Endothelial cell of umbilical vein (primary cell): Measurements from ENCODE around the gene NRXN3. TPM values are rescaled to one million over a fixed set of nuclear protein-coding genes. Genes with fewer than 3 reads are reported as not detected.

Source experiments
- BruUV-seq: library from RNA; stranded (reverse); fragments of 400-500 nt; replicated peaks from 2 replicates; lab custom pipeline; 2021; lab: Mats Ljungman, UMichigan
- CTCF ChIA-PET: fragments of 300-600, 350-600 bp; sonication (Branson Sonifier 250); formaldehyde crosslinking; loops from one replicate; lab custom pipeline; 2021; ENCODE audit warnings: antibody characterized with exemption, inconsistent platforms; lab: Charles Lee
- POLR2A ChIA-PET: fragments of 300-600, 350-600 bp; sonication (Branson Sonifier 250); formaldehyde crosslinking; loops from one replicate; lab custom pipeline; 2021; ENCODE audit warnings: antibody characterized with exemption, inconsistent platforms; lab: Charles Lee
- DNase-seq: peaks from one replicate; pipeline ENCODE4 v3.0.0-alpha.2; 2011; ENCODE audit warnings: low read depth, low spot score
- FAIRE-seq: peaks from 2 replicates; lab custom pipeline; 2011; peaks lifted over from hg19 to GRCh38; lab: Jason Lieb, UNC
- H2AFZ ChIP-seq: 2 replicates; pipeline ENCODE4 v1.6.0; 2012; ENCODE audit warnings: low read depth, low read length, control low read depth, inconsistent platforms
- H3K27ac ChIP-seq: 2 replicates; pipeline ENCODE4 v1.5.1; 2011; ENCODE audit warnings: low read depth, mild to moderate bottlenecking, control low read depth, low read length, moderate library complexity; ENCODE audit not compliant: insufficient read depth
- H3K27me3 ChIP-seq, 2 experiments: 2 replicates each; pipeline versions ENCODE4 v1.6.0 to v1.6.1; 2011; ENCODE audit warnings: low read length in 2 of 2, mixed read lengths in 1 of 2; ENCODE audit not compliant: control insufficient read depth in 2 of 2, insufficient read depth in 2 of 2
- H3K36me3 ChIP-seq, 2 experiments: 2 replicates in 1 of 2; 3 replicates in 1 of 2; pipeline ENCODE4 v1.5.1; 2011; ENCODE audit warnings: low read length in 2 of 2, mild to moderate bottlenecking in 1 of 2, moderate library complexity in 1 of 2; ENCODE audit not compliant: control insufficient read depth in 2 of 2, insufficient read depth in 2 of 2; ENCODE audit errors: extremely low read depth in 1 of 2
- H3K4me1 ChIP-seq: 3 replicates; pipeline ENCODE4 v1.5.1; 2011; ENCODE audit warnings: mild to moderate bottlenecking, low read length; ENCODE audit not compliant: control insufficient read depth, insufficient read depth; ENCODE audit errors: extremely low read depth
- H3K4me2 ChIP-seq: 2 replicates; pipeline ENCODE4 v1.6.1; 2011; ENCODE audit warnings: low read length, control low read depth, mixed read lengths; ENCODE audit not compliant: insufficient read depth
- H3K4me3 ChIP-seq, 3 experiments: fragments of 200-600 bp in 1 of 3; sonication (generic), shearing (Covaris generic) in 1 of 3; replicated peaks in 1 of 3; 2 replicates each; pipeline ENCODE4 v1.5.1; 2011 to 2016; ENCODE audit warnings: control low read depth in 3 of 3, low read length in 3 of 3, mild to moderate bottlenecking in 2 of 3, inconsistent platforms in 1 of 3, low read depth in 1 of 3, moderate library complexity in 1 of 3; ENCODE audit not compliant: insufficient read depth in 1 of 3
- H3K79me2 ChIP-seq: 2 replicates; pipeline ENCODE4 v1.6.0; 2012; ENCODE audit warnings: low read length, inconsistent platforms; ENCODE audit not compliant: control insufficient read depth, insufficient read depth
- H3K9ac ChIP-seq: replicated peaks from 2 replicates; pipeline ENCODE3; 2011; ENCODE audit warnings: low read length, control low read depth; ENCODE audit not compliant: insufficient read depth; ENCODE audit errors: extremely low read depth
- H3K9me1 ChIP-seq: replicated peaks from 3 replicates; pipeline ENCODE4 v1.6.0; 2011; ENCODE audit warnings: mild to moderate bottlenecking, low read length; ENCODE audit not compliant: control insufficient read depth, insufficient read depth; ENCODE audit errors: extremely low read depth
- H3K9me3 ChIP-seq: replicated peaks from 2 replicates; pipeline ENCODE4 v1.5.1; 2012; ENCODE audit warnings: low read length, inconsistent platforms; ENCODE audit not compliant: control insufficient read depth, insufficient read depth
- H4K20me1 ChIP-seq: replicated peaks from 2 replicates; pipeline ENCODE3; 2011; ENCODE audit warnings: mild to moderate bottlenecking, low read length; ENCODE audit not compliant: control insufficient read depth, insufficient read depth; ENCODE audit errors: extremely low read depth
- EZH2 ChIP-seq: IDR thresholded peaks from 2 replicates; pipeline ENCODE4 v1.6.1; 2012; ENCODE audit warnings: borderline replicate concordance, low read depth, mild to moderate bottlenecking, moderate library complexity, low read length, inconsistent platforms; ENCODE audit not compliant: severe bottlenecking
- FOS ChIP-seq: IDR thresholded peaks from 2 replicates; pipeline ENCODE4 v1.6.1; 2011; ENCODE audit warnings: mild to moderate bottlenecking, low read length, moderate library complexity, borderline replicate concordance; ENCODE audit not compliant: insufficient read depth
- GATA2 ChIP-seq: IDR thresholded peaks from 2 replicates; pipeline ENCODE4 v1.7.0; 2011; ENCODE audit warnings: low read depth, mild to moderate bottlenecking, moderate library complexity, mixed read lengths, low read length; ENCODE audit not compliant: insufficient read length, insufficient read depth
- JUN ChIP-seq: IDR thresholded peaks from 2 replicates; pipeline ENCODE4 v1.6.1; 2011; ENCODE audit warnings: borderline replicate concordance, low read depth; ENCODE audit not compliant: insufficient read length, insufficient read depth
- MYC ChIP-seq: IDR thresholded peaks from one replicate; pipeline ENCODE4 v1.6.1; 2011; ENCODE audit warnings: mild to moderate bottlenecking, low read depth, low read length
- POLR2A ChIP-seq: IDR thresholded peaks from 2 replicates; pipeline ENCODE4 v1.6.1; 2012; ENCODE audit warnings: low read depth, mild to moderate bottlenecking, control low read depth, low read length
- POLR2AphosphoS5 ChIP-seq: IDR thresholded peaks from 2 replicates; pipeline ENCODE4 v1.6.1; 2012; ENCODE audit warnings: low read depth, mild to moderate bottlenecking, control low read depth, low read length, moderate library complexity; ENCODE audit not compliant: insufficient read depth
- dilution Hi-C: fragments of 300-500 bp; cut with MboI; formaldehyde crosslinking; loops from one replicate; pipeline ENCODE4 v1.15.0; 2019; ENCODE audit warnings: low sequenced_read_pairs; ENCODE audit not compliant: extremely low pct_ligation_motif_present
- intact Hi-C: fragments of 100-400 bp; cut with micrococcal nuclease; formaldehyde crosslinking; loops from one replicate; pipeline ENCODE4 v1.10.0; 2022
- polyA plus RNA-seq, 4 experiments: library from polyadenylated mRNA; depleted of rRNA in 3 of 4; stranded (reverse) in 3 of 4; unstranded in 1 of 4; fragments of >200 nt; gene quantifications; 2 replicates each; pipeline versions ENCODE4 v1.2.1 to v1.2.3, GENCODE V29; 2011 to 2012; ENCODE audit warnings: missing spikeins in 1 of 4
- total RNA-seq: library from RNA; stranded (reverse); gene quantifications from 2 replicates; pipeline ENCODE4 v1.2.3, GENCODE V29; 2021
- TF ChIP-seq, protein P1 (sequence below): IDR thresholded peaks from 2 replicates; pipeline ENCODE4 v1.6.1; 2011; ENCODE audit not compliant: insufficient read depth, insufficient read length
- TF ChIP-seq, protein P2 (sequence below), 2 donors: IDR thresholded peaks; 1 replicate in 1 of 2; 2 replicates in 1 of 2; pipeline ENCODE4 v1.5.1; 2011; ENCODE audit warnings: low read length in 2 of 2, mild to moderate bottlenecking in 2 of 2, moderate library complexity in 2 of 2, control low read depth in 1 of 2, inconsistent platforms in 1 of 2, low read depth in 1 of 2; ENCODE audit not compliant: insufficient read depth in 1 of 2; ENCODE audit errors: extremely low read depth in 1 of 2

NRXN3 gene
- total and polyA plus RNA-seq, 2 donors (not counting 3 experiments of a cell fraction or from before 2014, with no cell fraction given): 0.72 to 4.2 TPM

DNA sequence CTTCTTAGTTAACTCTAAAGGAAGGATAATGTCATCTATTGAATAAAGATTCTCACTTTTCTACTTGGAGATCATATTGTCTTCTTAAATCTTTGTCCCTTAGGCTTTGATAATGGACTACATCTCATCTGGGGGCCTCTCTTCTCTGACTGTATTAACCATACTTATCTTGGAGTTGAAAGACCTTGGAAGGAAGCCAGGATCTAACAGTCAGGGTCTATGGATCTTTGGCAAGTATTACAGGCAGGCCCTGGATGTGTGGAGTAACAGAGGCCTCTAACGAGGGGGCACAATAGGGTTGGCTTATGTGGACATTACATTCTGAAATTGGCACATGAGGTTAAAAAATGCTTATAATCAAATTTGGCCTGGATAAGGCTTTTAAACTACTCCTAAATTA lies 513.8 kb downstream of the NRXN3 start:
- Histone ChIP-seq H3K9me3 (no peaks in the 10 kb centered on the region), H4K20me1 (no peaks in the 10 kb centered on the region), H3K27ac (no peak overlapping the region), H3K9ac (no peak overlapping the region), H3K4me3 (no peak overlapping the region), H2AFZ (no peak overlapping the region), H3K27me3 (no peaks in the 10 kb centered on the region), H3K9me1 (no peaks in the 10 kb centered on the region), H3K4me1 (no peaks in the 10 kb centered on the region), H3K79me2 (no peaks in the 10 kb centered on the region), H3K36me3 (no peaks in the 10 kb centered on the region), H3K4me2 (no peak overlapping the region)
- POLR2A ChIA-PET: no interaction called here
- TF ChIP-seq POLR2A (no peak), POLR2AphosphoS5 (no peak), EZH2 (no peak), GATA2 (no peak), JUN (no peak), MYC (no peak), FOS (no peak)
- TF ChIP-seq, protein P1, sequence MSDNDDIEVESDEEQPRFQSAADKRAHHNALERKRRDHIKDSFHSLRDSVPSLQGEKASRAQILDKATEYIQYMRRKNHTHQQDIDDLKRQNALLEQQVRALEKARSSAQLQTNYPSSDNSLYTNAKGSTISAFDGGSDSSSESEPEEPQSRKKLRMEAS: no peak
- TF ChIP-seq, protein P2, sequence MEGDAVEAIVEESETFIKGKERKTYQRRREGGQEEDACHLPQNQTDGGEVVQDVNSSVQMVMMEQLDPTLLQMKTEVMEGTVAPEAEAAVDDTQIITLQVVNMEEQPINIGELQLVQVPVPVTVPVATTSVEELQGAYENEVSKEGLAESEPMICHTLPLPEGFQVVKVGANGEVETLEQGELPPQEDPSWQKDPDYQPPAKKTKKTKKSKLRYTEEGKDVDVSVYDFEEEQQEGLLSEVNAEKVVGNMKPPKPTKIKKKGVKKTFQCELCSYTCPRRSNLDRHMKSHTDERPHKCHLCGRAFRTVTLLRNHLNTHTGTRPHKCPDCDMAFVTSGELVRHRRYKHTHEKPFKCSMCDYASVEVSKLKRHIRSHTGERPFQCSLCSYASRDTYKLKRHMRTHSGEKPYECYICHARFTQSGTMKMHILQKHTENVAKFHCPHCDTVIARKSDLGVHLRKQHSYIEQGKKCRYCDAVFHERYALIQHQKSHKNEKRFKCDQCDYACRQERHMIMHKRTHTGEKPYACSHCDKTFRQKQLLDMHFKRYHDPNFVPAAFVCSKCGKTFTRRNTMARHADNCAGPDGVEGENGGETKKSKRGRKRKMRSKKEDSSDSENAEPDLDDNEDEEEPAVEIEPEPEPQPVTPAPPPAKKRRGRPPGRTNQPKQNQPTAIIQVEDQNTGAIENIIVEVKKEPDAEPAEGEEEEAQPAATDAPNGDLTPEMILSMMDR (IDR thresholded peaks at IDR 0.05; ENCODE audit: extremely low read depth in 1 of 2, insufficient read depth in 1 of 2, low read depth in 1 of 2, low read length in 2 of 2): no peak
- no peak for FAIRE-seq
- intact Hi-C loops: no loop called here
- DNase-seq: no peak
- no TSS peak for BruUV-seq
- CTCF ChIA-PET: no interaction called here
- dilution Hi-C loops: no loop called here
